GM03348 (cell line): Measurements from ENCODE around the gene STKLD1.
"Not testable (repeated sequence)": the region's sequence is repeated elsewhere in the genome, so short reads cannot be mapped to it uniquely, and the experiment has no call there.

ENCODE experiments used
- DNase-seq: peaks from one replicate; pipeline ENCODE4 v3.0.0; 2012; ENCODE audit warnings: low spot score

The STKLD1 gene

DNA sequence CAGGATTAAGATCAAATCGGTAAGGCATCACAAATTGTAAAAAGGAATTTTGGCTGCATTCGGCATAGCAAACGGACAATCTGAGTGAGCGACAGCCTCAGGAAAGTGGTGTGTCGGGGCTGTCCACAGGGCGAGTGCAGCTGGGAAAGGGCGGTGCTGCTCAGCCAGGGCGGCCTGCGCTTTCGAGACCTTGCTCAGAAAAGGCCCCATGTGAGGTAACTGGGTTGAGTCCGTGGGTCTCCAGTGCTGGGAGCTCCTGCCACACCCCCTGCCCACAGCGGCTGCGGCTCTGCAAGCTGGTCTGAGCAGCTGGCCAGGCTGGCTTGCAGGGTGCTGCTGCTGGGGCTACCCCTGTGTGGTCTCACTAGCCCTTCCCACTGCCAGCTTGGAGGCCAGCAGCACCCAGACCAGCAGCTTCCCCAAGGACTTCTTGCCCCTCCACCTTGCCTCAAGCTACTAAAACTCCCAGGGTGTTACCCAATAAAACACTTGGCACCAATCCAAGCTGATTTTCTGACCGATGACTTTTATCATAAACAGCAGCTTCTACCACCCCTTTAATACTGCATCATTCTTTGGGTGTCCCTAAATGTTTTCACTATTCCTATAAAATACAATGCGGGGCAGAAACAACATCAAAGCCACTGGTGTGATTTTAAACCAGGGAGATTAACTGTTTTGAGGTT is 13.7 kb upstream of the STKLD1 start:
- DNase-seq, result no peak

DNA sequence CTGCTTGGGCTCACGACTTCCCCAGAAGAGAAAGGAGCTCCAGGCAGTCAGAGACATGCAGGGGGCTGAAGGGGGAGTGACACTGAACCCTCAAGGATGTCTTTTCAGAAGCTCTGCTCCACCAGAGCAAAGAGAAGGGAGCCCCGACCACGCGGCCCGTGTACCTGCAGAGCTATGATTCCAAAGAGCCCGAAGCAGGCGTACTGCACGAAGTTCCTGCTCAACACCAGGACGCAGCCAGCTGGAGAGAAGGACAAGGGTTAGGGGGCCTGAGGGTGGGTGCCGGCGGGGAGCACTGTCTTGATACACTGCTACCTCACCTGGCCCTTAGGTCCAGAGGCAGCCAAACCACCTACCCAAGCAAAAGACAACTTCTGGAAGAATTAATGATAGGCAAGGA is 9.7 kb upstream of the STKLD1 start:
- no peak for DNase-seq

DNA sequence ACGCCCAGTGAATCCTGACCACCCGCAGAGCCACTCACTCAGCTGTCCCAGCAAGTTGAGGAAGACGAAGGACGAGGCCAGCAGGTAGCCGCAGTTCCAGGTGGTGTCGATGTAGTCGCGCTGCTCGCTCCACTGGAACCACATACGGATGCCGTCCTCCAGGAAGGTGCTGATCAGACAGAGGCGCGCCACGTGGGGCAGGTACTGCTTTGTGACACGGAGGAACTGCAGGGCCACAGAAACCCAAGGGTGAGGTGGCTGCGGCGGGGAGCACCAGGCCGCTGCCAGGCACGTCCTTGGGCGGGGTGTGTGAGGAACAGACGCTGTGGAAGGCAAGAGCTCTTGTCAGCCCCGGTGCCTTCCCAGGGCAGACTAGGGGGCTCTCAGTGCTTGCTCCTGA is 8.9 kb upstream of the STKLD1 start:
- no peak for DNase-seq

DNA sequence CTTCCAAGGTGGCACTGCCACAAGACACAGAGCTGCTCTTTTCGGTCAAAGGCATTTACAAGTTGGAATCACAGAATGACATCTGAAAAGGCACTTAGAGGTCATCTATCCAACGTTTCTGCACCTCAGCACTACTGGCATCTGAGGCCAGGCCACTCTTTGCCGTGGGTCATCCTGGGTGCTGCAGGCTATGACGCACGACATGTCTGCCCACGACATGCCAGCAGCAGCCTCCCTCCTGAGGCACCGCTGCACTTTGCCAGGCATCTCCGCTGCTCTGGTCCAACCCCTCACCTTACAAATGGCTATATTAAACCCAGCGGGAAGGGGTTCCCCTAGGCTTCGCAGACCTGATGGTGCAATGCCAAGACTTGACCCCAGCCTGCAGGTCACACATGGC is 8.4 kb upstream of the STKLD1 start:
- DNase-seq, result no peak

DNA sequence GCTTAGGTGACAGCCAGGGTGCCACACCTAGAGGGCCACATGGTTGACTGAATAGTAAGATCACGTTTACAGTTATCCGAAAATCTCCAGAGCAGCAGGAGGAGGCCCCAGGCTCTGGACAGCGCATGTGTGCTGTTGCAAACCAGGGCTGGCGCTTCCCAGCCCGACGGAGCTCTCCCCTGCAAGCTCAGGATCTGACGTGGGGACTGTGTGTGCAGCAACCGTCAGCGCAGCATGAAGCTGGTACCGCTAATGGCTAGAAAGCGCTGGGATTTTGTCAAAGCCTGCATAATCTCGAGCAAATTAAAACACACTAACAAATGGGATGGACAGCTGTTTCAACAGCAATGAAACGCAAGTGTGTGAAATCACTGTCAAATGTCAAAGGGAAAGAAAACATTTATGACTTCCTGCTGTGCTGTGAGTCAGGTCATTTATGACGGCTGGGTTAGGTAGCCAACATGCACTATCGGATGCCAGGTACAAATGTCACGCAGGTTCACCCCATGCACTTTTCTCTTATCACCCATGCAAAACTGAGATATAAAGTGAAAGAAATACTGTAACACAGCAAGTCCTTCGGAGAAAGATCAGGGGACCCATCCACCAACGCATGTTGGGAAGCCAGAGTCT is 7.8 kb upstream of the STKLD1 start:
- no peak for DNase-seq

DNA sequence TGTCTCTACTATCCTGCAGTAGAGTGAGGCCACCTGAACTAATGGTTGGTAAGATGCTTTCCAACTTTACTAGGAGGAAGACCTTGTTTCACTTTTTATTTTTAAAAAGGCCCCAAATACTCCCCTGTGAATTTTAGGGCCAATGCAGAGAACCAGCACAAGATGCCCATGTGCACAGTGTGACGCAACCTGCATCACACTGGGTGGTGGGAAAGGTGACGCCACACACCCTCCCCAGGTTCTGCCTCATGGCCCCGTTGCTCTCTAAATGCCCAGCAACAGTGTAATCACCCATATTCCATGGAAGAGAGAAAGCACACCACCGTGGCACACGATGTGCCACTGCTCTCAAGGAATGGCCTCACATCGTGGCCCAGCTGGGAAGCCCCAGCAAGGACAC is 6.7 kb upstream of the STKLD1 start:
- DNase-seq, result no peak

DNA sequence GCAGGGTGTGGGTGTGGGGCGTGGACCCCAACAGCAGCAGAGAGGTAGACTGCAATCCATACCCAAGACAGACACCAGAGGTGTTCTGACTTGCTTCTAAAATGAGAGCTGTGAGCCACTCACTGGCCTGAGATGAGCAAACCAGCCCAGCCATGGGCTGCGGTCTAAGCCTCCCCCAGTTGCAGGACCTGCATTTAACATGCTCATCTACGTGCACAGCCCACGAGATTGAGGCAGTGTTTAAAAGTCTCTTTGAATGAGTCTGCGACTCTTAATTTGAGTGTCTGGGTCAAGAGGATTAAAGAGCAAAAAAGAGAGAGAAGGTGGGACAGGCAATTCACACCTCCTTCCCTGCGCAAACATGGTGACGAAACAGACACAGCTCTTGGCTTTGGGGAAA is 6.2 kb upstream of the STKLD1 start:
- DNase-seq, result no peak

DNA sequence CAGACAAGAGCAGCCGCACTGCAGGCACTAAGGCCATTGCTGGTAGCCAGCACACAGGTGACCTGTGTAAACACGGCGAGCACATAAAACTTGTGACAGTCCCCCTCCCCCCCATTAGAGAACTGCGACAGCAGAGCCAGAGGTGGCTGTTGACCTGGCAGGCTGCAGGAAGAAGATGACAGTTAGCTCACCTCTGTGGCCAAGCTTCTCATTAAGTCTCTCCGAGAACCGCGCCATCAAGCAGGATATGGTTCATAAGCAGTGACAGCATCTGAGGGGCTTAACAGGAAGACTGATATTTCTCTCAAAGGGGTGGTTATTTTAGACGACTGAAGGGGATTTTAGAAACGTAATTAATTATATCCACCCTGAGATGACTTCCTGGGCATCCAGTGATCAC is 5.5 kb upstream of the STKLD1 start:
- DNase-seq, result no peak

DNA sequence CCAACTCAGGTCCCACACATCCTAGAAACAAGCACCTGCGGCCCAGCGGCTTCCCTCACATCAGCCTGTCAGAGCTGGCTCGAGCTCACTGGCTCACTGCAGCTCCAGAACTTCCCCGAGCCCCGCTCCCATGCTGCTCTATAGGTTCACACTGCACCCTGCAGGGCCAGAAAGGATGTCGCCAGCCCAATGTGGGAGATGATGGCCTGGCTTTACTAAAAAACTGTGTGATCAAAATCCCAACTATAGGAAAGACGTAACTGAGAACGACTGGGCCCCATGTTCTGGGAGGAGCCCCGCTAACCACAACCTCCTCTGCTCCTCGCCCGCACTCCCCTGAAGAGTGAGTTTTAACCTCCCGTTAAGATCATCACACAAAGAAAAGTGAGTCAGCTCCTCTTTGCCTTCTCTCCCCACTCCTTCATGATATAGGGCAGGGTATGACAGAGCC is 4.9 kb upstream of the STKLD1 start:
- DNase-seq, result no peak

DNA sequence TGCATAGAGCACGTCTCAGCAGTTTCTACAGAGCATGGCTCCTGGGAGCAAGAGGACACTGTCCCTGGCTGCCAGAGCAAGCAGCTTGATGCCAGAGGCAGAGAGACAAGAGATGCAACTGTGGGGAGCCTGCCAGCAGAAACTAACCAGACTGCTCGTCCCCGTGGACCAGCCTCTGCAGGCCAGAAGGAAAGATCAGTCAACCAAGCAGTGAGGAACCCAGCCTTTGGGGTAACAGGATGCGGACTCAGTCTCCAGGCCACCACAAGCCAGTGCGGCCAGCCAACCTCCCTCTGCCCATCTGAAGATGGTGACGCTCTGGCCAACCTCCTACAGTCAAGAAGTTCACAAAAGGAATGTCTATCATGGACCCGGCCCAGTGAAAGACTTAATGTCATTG is 4.0 kb upstream of the STKLD1 start:
- DNase-seq, result no peak

DNA sequence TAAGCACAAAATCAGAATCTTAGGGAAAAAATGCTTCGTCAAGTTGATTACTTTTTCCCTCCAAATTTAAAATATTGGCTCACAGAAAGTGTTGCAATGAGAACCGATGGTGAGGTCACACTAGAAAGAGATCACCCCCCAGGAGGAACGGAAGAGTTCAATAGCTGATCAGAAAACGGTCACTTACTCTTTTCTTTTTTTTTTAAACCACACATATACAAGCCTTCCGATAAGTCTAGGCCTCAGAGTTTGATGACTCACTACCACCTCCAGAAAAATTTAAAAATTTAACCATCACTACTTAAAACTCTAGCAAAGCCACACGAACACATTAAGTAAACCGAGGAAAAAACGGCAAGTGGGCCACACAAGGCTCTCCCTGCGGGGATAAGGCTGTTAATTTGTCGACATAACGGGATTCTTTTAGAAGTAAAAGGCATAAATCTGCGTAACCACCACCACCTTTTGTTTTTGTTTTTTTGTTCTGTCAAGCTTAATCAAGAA is 1.5 kb upstream of the STKLD1 start:
- DNase-seq, result peak; percentile 77

DNA sequence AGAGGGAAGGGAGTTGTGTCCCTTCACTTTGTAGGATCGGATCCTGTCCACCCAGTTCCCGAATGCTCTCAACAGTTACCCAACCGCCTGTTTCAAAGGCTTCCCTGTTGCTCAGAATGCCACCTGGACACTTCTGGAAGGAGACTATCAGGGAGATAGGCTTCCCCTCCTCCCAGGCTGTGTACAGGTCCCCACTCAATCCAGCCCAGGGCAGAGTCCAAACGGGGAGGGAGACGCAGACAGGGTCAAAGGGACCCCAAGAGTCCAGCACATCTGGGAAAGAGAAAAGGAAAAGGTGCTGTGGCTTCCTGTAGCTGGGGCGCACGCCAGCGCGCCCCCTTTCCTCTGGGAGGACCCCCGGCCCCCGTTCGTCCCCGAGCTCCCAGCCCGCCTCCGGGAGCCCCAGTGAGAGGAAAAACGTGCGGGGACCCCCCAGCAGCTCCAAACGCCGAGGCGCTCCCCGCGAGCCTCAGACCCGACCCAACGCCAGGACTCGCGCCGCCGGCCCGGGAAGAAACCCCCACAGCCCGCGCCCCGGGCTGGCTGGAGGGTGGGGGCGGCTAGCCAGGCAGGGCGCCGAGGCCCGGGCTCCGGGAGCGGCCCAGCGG is 946 bp upstream of the STKLD1 start:
- DNase-seq, result peak; percentile 46

DNA sequence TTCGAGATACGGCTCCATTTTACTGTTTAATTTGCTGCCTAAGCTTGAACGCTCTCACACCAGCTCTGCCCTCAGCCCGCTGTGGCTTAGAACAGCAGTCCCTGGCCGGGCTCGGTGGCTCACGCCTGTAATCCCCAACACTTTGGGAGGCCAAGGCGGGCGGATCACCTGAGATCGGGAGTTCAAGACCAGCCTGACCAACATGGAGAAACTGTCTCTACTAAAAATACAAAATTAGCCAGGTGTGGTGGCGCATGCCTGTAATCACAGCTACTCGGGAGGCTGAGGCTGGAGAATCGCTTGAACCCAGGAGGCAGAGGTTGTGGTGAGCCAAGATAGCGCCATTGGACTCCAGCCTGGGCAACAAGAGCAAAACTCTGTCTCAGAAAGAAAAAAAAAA is 1.1 kb downstream of the STKLD1 start:
- not testable (repeated sequence) for DNase-seq

DNA sequence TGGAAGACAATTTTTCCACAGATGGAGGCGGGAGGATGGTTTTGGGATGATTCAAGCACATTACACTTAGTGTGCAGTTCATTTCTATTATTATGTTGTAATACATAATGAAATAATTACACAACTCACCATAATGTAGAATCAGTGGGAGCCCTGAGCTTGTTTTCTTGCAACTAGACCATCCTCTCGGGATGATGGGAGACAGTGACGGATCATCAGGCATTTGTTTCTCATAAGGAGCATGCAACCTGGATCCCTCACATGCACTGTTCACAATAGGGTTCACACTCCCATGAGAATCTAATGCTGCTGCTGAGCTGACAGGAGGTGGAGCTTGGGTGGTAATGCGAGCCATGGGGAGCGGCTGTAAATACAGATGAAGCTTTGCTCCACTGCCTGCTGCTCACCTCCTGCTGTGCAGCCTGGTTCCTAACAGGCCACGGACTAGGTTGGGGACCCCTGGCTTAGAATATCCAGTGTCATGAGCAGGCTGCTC is 1.6 kb downstream of the STKLD1 start:
- peak; percentile 41 for DNase-seq

DNA sequence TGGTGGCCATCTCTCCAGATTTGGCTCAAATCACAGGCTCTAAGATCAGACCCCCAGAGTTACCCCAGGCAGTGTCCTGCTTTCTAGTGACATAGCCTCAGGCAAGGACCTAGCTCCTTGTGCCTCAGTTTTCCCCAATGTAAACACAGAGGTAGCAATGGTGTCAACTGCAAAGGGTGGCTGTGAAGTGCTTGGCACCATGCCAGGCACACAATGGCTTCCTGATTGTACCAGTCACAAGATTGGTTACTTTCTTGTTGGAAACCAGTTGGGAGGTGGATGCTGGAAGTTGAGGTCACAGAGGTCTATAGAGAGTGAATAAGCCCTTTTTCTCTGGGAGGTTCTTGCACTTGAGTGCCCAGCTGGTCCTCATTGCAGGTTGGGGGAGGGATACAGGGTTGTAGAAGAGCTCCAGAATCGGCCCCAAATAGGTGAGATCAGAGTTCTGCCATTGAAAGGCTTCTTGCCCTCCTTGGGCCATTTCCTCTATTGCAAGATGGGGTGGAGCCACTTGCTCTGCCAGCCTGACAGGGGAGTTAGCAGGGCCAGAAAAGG is 2.3 kb downstream of the STKLD1 start:
- no peak for DNase-seq

DNA sequence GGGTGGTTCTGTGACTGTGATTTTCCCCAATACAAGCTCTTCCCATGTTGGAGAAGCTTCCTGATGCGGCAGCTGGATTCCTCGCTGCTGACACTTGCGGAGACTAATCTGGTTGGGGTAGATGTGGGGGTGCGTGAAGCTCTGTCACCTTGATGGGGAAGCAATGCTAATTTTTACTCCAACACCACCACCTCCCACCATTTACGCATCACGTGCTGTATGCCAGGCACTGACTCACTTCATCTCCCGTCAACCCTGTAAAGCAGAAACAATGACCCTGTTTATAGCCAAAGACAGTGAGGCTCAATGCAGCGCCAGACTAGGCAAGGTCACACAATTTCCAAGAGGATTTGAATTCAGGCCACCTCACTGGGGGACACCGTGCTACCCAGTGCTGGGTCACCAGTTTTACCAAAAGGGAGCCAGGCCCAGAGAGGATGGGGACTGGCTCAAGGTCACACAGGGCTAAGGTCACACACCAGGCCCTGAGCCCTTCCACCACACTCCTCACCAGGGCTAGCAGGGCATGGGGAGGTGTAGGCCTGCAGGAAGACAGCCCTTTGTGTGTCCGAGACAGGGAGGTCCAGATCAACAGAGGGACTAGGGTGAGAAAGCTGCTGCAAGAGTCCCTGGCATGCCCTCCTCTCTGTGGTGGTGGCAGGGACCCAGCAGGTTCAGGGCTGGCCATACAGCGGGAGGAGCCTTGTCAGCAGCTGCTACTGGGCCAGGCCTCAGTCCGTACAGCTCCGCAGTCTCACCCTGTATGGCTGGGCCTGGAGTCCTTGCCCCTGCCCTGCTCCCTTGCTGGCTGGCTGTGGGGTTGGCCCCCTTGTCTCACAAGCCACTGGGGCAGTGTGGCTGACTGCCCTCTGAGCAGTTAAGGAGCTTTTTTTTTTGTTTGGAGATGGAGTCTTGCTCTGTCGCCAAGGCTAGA is 3.3 kb downstream of the STKLD1 start:
- no peak for DNase-seq

DNA sequence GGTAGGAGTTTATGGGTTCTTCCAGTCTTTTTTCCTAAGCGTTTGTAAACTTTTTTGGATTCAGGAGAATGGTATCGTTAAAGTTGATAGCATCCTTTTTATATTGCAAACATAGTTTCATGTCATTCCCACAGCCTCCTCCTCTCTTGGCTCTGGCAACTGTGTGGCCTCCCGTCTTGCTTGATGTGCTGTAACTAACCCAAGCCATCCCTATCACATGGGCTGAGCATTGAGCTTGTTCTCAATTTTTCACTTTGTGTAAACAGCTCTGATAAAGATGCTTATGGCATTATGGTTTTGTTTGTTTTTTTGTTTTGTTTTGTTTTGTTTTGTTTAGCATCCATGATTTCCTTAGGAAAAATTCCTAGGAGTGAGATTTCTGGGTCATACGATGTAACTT is 4.6 kb downstream of the STKLD1 start:
- DNase-seq, result no peak

DNA sequence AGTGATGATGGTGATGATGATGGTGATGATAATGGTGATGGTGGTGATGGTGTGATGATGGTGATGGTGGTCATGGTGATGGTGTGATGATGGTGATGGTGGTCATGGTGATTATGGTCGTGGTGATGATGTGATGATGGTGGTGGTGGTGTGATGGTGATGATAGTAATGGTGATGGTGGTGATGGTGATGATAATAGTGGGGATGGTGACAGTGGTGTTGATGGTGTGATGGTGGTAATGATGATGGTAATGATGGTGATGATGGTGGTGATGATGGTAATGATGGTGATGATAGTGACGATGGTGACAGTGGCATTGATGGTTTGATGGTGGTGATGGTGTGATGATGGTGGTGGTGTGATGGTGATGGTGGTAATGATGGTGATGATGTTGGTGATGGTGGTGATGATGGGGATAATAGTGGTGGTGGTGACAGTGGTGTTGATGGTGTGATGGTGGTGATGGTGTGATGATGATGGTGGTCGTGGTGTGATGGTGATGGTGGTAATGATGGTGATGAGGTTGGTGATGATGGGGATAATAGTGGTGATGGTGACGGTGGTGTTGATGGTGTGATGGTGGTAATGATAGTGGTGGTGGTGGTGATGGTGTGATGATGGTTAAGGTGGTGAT is 6.5 kb downstream of the STKLD1 start:
- DNase-seq, result no peak

DNA sequence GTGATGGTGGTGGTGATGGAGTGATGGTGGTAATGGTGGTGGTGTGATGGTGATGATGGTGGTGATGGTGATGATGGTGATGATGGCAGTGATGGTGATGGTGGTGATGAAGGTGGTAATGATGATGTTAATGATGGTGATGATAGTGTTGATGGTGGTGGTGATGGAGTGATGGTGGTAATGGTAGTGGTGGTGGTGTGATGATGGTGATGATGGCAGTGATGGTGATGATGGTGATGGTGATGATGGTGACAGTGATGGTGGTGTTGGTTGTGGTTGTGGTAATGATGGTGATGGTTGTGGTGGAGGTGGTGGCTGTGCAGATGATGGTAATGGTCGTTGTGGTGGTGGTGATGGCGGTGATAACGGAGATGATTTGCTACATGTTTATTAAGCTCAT is 7.3 kb downstream of the STKLD1 start:
- DNase-seq, result no peak

DNA sequence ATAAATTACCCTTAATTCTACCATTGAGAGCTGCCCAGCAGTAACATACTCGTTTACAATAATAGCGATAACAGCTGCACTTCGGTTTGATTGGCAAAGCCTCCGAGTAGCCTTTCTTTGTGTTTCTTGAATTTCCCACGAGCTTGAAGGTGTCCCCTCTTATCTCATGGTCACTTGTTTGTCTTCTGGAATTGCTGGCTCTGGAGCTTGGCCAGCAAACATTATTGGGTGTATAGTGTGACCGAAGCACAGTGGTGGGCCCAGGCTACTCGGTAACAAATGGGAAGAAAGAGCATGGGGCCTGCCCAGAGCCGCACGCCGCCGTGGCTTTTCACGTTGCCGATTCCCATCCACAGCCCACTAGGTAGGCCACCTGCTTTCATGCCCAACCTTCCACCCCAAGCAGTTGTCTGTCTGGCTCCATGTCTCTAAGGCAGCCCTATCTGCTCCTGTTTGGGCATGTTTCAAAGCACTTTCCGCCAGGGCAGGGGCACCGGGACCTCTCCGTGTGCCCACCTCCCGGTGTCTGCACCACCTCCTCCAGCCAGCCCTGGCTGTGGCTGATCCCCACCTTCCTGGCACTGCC is 8.7 kb downstream of the STKLD1 start:
- no peak for DNase-seq

DNA sequence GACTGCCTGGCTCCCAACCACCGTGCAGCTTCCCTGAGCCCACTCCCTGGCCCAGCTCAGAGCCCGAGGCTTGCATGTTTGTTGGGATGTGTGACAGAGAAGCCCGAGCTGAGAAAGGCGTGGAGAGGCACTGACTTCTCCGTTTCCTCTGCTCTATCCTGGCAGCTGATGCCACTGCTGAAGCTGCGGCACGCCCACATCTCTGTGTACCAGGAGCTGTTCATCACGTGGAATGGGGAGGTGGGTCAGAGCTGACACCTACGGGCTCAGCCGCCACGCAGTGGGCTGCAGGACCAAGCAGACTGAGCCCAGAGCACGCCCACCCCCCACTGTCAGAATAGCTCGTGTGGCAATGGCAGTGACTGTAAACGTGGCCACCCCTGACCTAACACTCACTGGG is 9.3 kb downstream of the STKLD1 start:
- DNase-seq, result no peak
